Uterus (tissue), 4 donors: ENCODE results near the gene BBC3. TPM values are rescaled to one million over a fixed set of nuclear protein-coding genes. Genes with fewer than 3 reads are reported as not detected.

Source experiments
- DNase-seq, 2 donors: peaks; one replicate each; pipeline ENCODE4 v3.0.0-alpha.2; 2019 to 2020
- H3K27ac ChIP-seq, 2 donors: fragments of 200-600 bp; sonication (generic); 1 replicate in 1 of 2; 2 replicates in 1 of 2; pipeline ENCODE4 v1.5.1; 2016 to 2018
- H3K27me3 ChIP-seq, 2 donors: fragments of 200-600 bp; sonication (generic); one replicate each; pipeline ENCODE4 v1.5.1; 2018 to 2019; ENCODE audit warnings: control low read depth in 1 of 2
- H3K36me3 ChIP-seq, 2 donors: fragments of 200-600 bp; sonication (generic); one replicate each; pipeline ENCODE4 v1.5.1; 2019; ENCODE audit warnings: control low read depth in 1 of 2
- H3K4me1 ChIP-seq, 2 donors: fragments of 200-600 bp; sonication (generic); one replicate each; pipeline ENCODE4 v1.5.1; 2018 to 2019; ENCODE audit warnings: control low read depth in 1 of 2
- H3K4me3 ChIP-seq, 2 donors: fragments of 200-600 bp; sonication (generic); 1 replicate in 1 of 2; 2 replicates in 1 of 2; pipeline ENCODE4 v1.5.1; 2018 to 2019; ENCODE audit warnings: mild to moderate bottlenecking in 1 of 2
- H3K9me3 ChIP-seq, 2 donors: fragments of 200-600 bp; sonication (generic); one replicate each; pipeline ENCODE4 v1.5.1; 2019; ENCODE audit warnings: control low read depth in 1 of 2
- CTCF ChIP-seq, 4 experiments: fragments of 200-600 bp in 2 of 4; fragments of 450-650 bp in 2 of 4; sonication (generic) in 2 of 4; IDR thresholded peaks; one replicate each; pipeline ENCODE4 v1.5.1; 2016 to 2019; ENCODE audit warnings: antibody characterized with exemption in 4 of 4, mild to moderate bottlenecking in 2 of 4, moderate library complexity in 1 of 4
- POLR2A ChIP-seq, 2 donors: fragments of 450-650 bp; IDR thresholded peaks; one replicate each; pipeline ENCODE4 v1.6.1; 2016; ENCODE audit warnings: antibody characterized with exemption in 2 of 2, mild to moderate bottlenecking in 1 of 2, moderate library complexity in 1 of 2
- intact Hi-C: fragments of 100-400 bp; cut with DNase I; formaldehyde crosslinking; loops from one replicate; pipeline ENCODE4 v1.15.1; 2023; ENCODE audit warnings: low total_unique reads
- total RNA-seq, 4 donors: library from RNA; depleted of rRNA in 3 of 4; stranded (reverse); fragments of >200 nt in 3 of 4; gene quantifications; one replicate each; pipeline versions ENCODE4 v1.1.0 to v1.2.4, GENCODE V29; 2014 to 2023
- donor health status: DM: yes; HTN: yes; CAD: no.

BBC3 gene
- total RNA-seq, 4 donors from 2014 or later, result 3.2 to 11.1 (median 4.8) TPM

GRCh38 chr19:47227352-47228167 lies 3.4 kb downstream of the BBC3 start:
- TF ChIP-seq POLR2A (IDR thresholded peaks at IDR 0.05) (peak; percentile 43 to 69), CTCF (IDR thresholded peaks at IDR 0.05) (no peak)
- no peaks in the 10 kb centered on the region for H3K9me3 ChIP-seq
- peak overlapping the region; percentile 24 to 100 for H3K4me3 ChIP-seq
- no peaks in the 10 kb centered on the region for H3K36me3 ChIP-seq
- no peaks in the 10 kb centered on the region for H3K27me3 ChIP-seq
- H3K27ac ChIP-seq, result peak overlapping the region; percentile 98 to 99
- intact Hi-C loops, result no loop called here
- H3K4me1 ChIP-seq, result peaks cover 0 to 5% of the 10 kb centered on the region in 2 donors
- peak; percentile 89 to 93 for DNase-seq

DNA sequence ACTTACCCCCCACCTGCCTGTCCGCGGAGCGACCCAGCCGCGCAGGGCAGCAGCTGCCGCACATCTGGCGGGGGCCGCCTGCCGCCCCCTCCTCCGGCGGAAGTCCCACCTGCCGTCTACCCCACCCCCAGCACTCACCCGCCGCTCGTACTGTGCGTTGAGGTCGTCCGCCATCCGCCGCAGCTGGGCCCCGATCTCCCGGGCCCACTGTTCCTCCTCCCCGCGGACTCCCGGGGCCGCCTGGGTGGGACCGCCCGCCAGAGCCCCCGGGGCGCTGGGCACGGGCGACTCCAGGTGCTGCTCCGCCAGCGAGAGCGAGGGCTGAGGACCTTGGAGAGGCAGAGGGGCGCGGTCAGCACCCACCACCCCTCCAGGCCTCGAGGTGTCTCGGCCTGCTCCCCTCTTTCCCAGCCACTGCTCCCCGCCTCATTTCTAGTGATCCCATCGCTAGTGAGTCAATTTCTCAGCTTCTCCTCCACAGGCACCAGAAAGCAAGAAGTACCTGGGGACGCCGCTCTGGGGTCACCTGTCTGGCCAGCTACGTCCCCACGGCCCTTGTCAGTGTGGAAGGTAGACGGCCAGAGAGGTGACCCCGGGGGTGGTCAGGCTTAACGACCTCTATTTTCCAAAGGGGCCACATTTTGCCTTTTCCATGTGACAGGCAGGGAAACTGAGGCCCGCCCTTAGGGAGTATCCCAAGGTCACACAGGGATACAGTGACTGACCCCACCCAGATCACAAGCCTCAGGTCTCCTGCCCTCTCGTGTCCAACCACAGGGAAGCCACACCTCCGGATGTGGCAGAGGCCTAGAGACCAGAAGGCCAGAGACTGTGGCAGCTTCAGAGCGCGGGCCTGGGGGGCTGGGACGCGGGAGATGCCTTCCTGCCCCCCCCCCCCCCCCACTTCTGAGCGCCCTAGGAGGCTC lies 4.3 kb downstream of the BBC3 start:
- intact Hi-C loops, result no loop called here
- H3K4me3 ChIP-seq, result peak overlapping the region; percentile 34 to 100
- no peaks in the 10 kb centered on the region for H3K36me3 ChIP-seq
- DNase-seq, result peak; percentile 75 to 82
- no peaks in the 10 kb centered on the region for H3K9me3 ChIP-seq
- no peaks in the 10 kb centered on the region for H3K27me3 ChIP-seq
- H3K27ac ChIP-seq, result peak overlapping the region; percentile 98 to 99
- peaks cover 0 to 2% of the 10 kb centered on the region in 2 donors for H3K4me1 ChIP-seq
- TF ChIP-seq CTCF (IDR thresholded peaks at IDR 0.05), result no peak
- TF ChIP-seq POLR2A (IDR thresholded peaks at IDR 0.05), result peak; percentile 37 to 40

- H3K4me1 ChIP-seq, result no peaks in the 10 kb centered on the region
These were observed 5.1 kb downstream of the BBC3 start for GRCh38 chr19:47225746-47226425.

DNA sequence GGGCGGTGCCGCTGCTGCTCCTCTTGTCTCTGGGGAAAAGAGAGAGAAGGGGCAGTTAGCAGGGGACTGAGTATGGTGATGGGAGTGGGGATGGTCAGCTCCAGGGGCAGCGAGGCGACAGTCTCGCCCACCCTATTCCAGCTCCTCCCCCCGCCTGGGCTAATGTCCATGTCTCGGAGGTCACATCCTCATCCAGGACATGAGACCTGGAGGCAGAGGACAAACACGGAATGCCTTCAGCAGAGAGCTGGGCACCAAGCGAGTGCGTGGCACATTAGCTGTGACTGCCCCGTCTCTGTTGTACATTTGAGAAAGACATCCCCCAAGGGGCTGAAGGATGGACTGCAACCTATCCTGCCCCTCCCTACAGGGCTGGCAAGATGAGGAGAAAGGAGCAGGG lies 9.1 kb downstream of the BBC3 start:
- intact Hi-C loops, result no loop called here
- no peak for DNase-seq
- Histone ChIP-seq H3K27me3 (no peaks in the 10 kb centered on the region), H3K4me3 (no peak overlapping the region), H3K4me1 (no peaks in the 10 kb centered on the region), H3K27ac (no peak overlapping the region), H3K9me3 (no peaks in the 10 kb centered on the region), H3K36me3 (no peaks in the 10 kb centered on the region)
- TF ChIP-seq CTCF (IDR thresholded peaks at IDR 0.05) (no peak), POLR2A (IDR thresholded peaks at IDR 0.05) (no peak)

More at GRCh38 chr19:47225746-47226425, 5.1 kb downstream of the BBC3 start:
- TF ChIP-seq CTCF (IDR thresholded peaks at IDR 0.05) (peak; percentile 14 to 75 (median 72)), POLR2A (IDR thresholded peaks at IDR 0.05) (peak; percentile 100)
- intact Hi-C loops, result no loop called here
- no peaks in the 10 kb centered on the region for H3K27me3 ChIP-seq
- H3K9me3 ChIP-seq, result no peaks in the 10 kb centered on the region
- no peaks in the 10 kb centered on the region for H3K36me3 ChIP-seq
- H3K4me3 ChIP-seq, result peak overlapping the region; percentile 34 to 100
- peak; percentile 89 to 92 for DNase-seq
- H3K27ac ChIP-seq, result peak overlapping the region; percentile 98 to 99
